Fibroblast of lung (primary cell): Measurements from ENCODE around the gene PHLDB3.

Experiments
- CTCF ChIP-seq, 2 donors: IDR thresholded peaks in 1 of 2; conservative IDR thresholded peaks in 1 of 2; 1 replicate in 1 of 2; 2 replicates in 1 of 2; pipeline ENCODE4 v1.5.1; 2011 to 2012; ENCODE audit warnings: low read length in 2 of 2, control low read depth in 1 of 2, inconsistent platforms in 1 of 2, low read depth in 1 of 2, mild to moderate bottlenecking in 1 of 2
- EZH2 ChIP-seq: IDR thresholded peaks from 2 replicates; pipeline ENCODE4 v1.5.1; 2012; ENCODE audit warnings: low read length, control low read depth, mild to moderate bottlenecking; ENCODE audit errors: missing control alignments

GRCh38 chr19:43489979-43490599 is 14.5 kb downstream of the PHLDB3 start:
- TF ChIP-seq EZH2 = no peak
- TF ChIP-seq CTCF (conservative IDR thresholded peaks at IDR 0.05 in 1 of 2, IDR thresholded peaks at IDR 0.05 in 1 of 2; ENCODE audit: low read depth in 1 of 2, low read length in 2 of 2) = no peak
